Transverse colon (tissue), 3 donors: ENCODE measurements around the gene UPF3A.

Experiments used
- EP300 ChIP-seq: sonication (generic); formaldehyde crosslinking; IDR thresholded peaks from one replicate; pipeline ENCODE4 v1.6.1; 2017; ENCODE audit warnings: antibody characterized with exemption, low read depth
- TF ChIP-seq, protein P1 (sequence below), 5 experiments: fragments of 200-600 bp in 3 of 5; fragments of 450-650 bp in 2 of 5; sonication (generic) in 3 of 5; IDR thresholded peaks; 1 replicate in 2 of 5; 2 replicates in 3 of 5; pipeline ENCODE4 v1.5.1; 2016 to 2017; ENCODE audit warnings: antibody characterized with exemption in 5 of 5, inconsistent platforms in 3 of 5, mild to moderate bottlenecking in 2 of 5, moderate library complexity in 1 of 5

- TF ChIP-seq, protein P1, sequence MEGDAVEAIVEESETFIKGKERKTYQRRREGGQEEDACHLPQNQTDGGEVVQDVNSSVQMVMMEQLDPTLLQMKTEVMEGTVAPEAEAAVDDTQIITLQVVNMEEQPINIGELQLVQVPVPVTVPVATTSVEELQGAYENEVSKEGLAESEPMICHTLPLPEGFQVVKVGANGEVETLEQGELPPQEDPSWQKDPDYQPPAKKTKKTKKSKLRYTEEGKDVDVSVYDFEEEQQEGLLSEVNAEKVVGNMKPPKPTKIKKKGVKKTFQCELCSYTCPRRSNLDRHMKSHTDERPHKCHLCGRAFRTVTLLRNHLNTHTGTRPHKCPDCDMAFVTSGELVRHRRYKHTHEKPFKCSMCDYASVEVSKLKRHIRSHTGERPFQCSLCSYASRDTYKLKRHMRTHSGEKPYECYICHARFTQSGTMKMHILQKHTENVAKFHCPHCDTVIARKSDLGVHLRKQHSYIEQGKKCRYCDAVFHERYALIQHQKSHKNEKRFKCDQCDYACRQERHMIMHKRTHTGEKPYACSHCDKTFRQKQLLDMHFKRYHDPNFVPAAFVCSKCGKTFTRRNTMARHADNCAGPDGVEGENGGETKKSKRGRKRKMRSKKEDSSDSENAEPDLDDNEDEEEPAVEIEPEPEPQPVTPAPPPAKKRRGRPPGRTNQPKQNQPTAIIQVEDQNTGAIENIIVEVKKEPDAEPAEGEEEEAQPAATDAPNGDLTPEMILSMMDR (IDR thresholded peaks at IDR 0.05): no peak
- TF ChIP-seq EP300: no peak
Measured at GRCh38 chr13:114330086-114330485, 48.7 kb downstream of the UPF3A start.
